WTC11 (cell line): ENCODE results near the gene STX18. TPM values are rescaled to one million over a fixed set of nuclear protein-coding genes. Genes with fewer than 3 reads are reported as not detected.

Source experiments
- ATAC-seq: fragments of 200-7000 bp; cut with Tn5 transposase; 2 replicates; pipeline ENCODE4 v1.10.0; 2021; ENCODE audit warnings: mild to moderate bottlenecking, moderate library complexity
- CTCF ChIA-PET: fragments of 300-600 bp; sonication (Branson Sonifier 250); formaldehyde crosslinking; loops from one replicate; lab custom pipeline; 2021; ENCODE audit warnings: antibody characterized with exemption; lab: Charles Lee
- POLR2A ChIA-PET: fragments of 350-600 bp; sonication (Branson Sonifier 250); formaldehyde crosslinking; loops from one replicate; lab custom pipeline; 2021; ENCODE audit warnings: antibody characterized with exemption; lab: Charles Lee
- DNase-seq: peaks from one replicate; pipeline ENCODE4 v3.0.0; 2021; ENCODE audit warnings: low spot score
- H3K27ac Mint-ChIP-seq: 2 replicates; pipeline ENCODE4 v1.8.0; 2021; ENCODE audit warnings: mixed read lengths
- H3K27me3 Mint-ChIP-seq: 2 replicates; pipeline ENCODE4 v1.8.0; 2021; ENCODE audit warnings: low read depth, mild to moderate bottlenecking, moderate library complexity, mixed read lengths
- H3K36me3 Mint-ChIP-seq: 2 replicates; pipeline ENCODE4 v1.8.0; 2021; ENCODE audit warnings: mixed read lengths
- H3K4me1 Mint-ChIP-seq: 2 replicates; pipeline ENCODE4 v1.8.0; 2022; ENCODE audit warnings: mixed read lengths
- H3K4me3 Mint-ChIP-seq: 2 replicates; pipeline ENCODE4 v1.8.0; 2021; ENCODE audit warnings: mild to moderate bottlenecking, moderate library complexity, mixed read lengths
- H3K9me3 Mint-ChIP-seq: 2 replicates; pipeline ENCODE4 v1.8.0; 2021; ENCODE audit warnings: mixed read lengths
- ARID4B ChIP-seq: sonication (generic); formaldehyde crosslinking; IDR thresholded peaks from 2 replicates; pipeline ENCODE4 v1.8.0; 2023; ENCODE audit warnings: missing genetic modification reagents, mild to moderate bottlenecking, borderline replicate concordance
- CBFB ChIP-seq: sonication (generic); formaldehyde crosslinking; IDR thresholded peaks from 2 replicates; pipeline ENCODE4 v1.8.1; 2022; ENCODE audit warnings: mild to moderate bottlenecking, low read depth, missing genetic modification reagents
- CTCF ChIP-seq: fragments of 200-600 bp; IDR thresholded peaks from 2 replicates; pipeline ENCODE4 v1.8.0; 2022; ENCODE audit warnings: antibody characterized with exemption
- E2F5 ChIP-seq: sonication (generic); formaldehyde crosslinking; IDR thresholded peaks from 2 replicates; pipeline ENCODE4 v1.8.1; 2022; ENCODE audit warnings: mild to moderate bottlenecking, moderate library complexity, missing genetic modification reagents
- ERG ChIP-seq: fragments of 250-450 bp; sonication (Bioruptor Pico); IDR thresholded peaks from 2 replicates; pipeline ENCODE4 v1.8.0; 2021; ENCODE audit warnings: mild to moderate bottlenecking
- FOXJ3 ChIP-seq: sonication (generic); formaldehyde crosslinking; IDR thresholded peaks from 2 replicates; pipeline ENCODE4 v1.9.0; 2021; ENCODE audit warnings: missing genetic modification reagents, mild to moderate bottlenecking, borderline replicate concordance
- GTF2I ChIP-seq: fragments of 250-450 bp; sonication (Bioruptor Pico); conservative IDR thresholded peaks from 2 replicates; pipeline ENCODE4 v1.4.0; 2021; ENCODE audit warnings: mild to moderate bottlenecking
- IRF2 ChIP-seq: sonication (generic); formaldehyde crosslinking; IDR thresholded peaks from 2 replicates; pipeline ENCODE4 v1.8.0; 2022; ENCODE audit warnings: low read depth, missing genetic modification reagents, borderline replicate concordance
- MAX ChIP-seq: sonication (generic); formaldehyde crosslinking; IDR thresholded peaks from 2 replicates; pipeline ENCODE4 v1.8.0; 2022; ENCODE audit warnings: mild to moderate bottlenecking, missing genetic modification reagents
- MXD4 ChIP-seq: fragments of 250-450 bp; sonication (Bioruptor Pico); IDR thresholded peaks from 2 replicates; pipeline ENCODE4 v1.8.0; 2021; ENCODE audit warnings: mild to moderate bottlenecking, moderate library complexity, borderline replicate concordance
- NFYB ChIP-seq: sonication (generic); formaldehyde crosslinking; conservative IDR thresholded peaks from 2 replicates; pipeline ENCODE4 v1.8.0; 2022; ENCODE audit warnings: low read depth, missing genetic modification reagents
- PREB ChIP-seq: sonication (generic); formaldehyde crosslinking; IDR thresholded peaks from 2 replicates; pipeline ENCODE4 v1.8.1; 2022; ENCODE audit warnings: mild to moderate bottlenecking, missing genetic modification reagents, moderate library complexity, borderline replicate concordance
- RORB ChIP-seq: fragments of 250-450 bp; sonication (Bioruptor Pico); IDR thresholded peaks from 2 replicates; pipeline ENCODE4 v1.9.0; 2021; ENCODE audit warnings: mild to moderate bottlenecking
- TCF7 ChIP-seq: sonication (generic); formaldehyde crosslinking; IDR thresholded peaks from 2 replicates; pipeline ENCODE4 v1.8.0; 2022; ENCODE audit warnings: mild to moderate bottlenecking, low read depth, missing genetic modification reagents, moderate library complexity
- TEAD1 ChIP-seq: sonication (generic); formaldehyde crosslinking; IDR thresholded peaks from 2 replicates; pipeline ENCODE4 v1.8.0; 2022; ENCODE audit warnings: mild to moderate bottlenecking, missing genetic modification reagents
- TEAD4 ChIP-seq: sonication (generic); formaldehyde crosslinking; IDR thresholded peaks from 2 replicates; pipeline ENCODE4 v1.8.0; 2022; ENCODE audit warnings: mild to moderate bottlenecking, missing genetic modification reagents
- ZNF121 ChIP-seq: sonication (generic); formaldehyde crosslinking; IDR thresholded peaks from 2 replicates; pipeline ENCODE4 v1.8.0; 2023; ENCODE audit warnings: missing genetic modification reagents
- ZNF138 ChIP-seq: sonication (generic); formaldehyde crosslinking; conservative IDR thresholded peaks from 2 replicates; pipeline ENCODE4 v1.8.1; 2022; ENCODE audit warnings: mild to moderate bottlenecking, moderate library complexity, missing genetic modification reagents
- ZNF232 ChIP-seq: sonication (generic); formaldehyde crosslinking; IDR thresholded peaks from 2 replicates; pipeline ENCODE4 v1.8.0; 2022; ENCODE audit warnings: mild to moderate bottlenecking, missing genetic modification reagents
- ZNF416 ChIP-seq: fragments of 250-450 bp; sonication (Bioruptor Pico); IDR thresholded peaks from 2 replicates; pipeline ENCODE4 v1.9.0; 2021; ENCODE audit warnings: mild to moderate bottlenecking, inconsistent platforms
- ZNF423 ChIP-seq: fragments of 250-450 bp; sonication (Bioruptor Pico); IDR thresholded peaks from 2 replicates; pipeline ENCODE4 v2.1.2; 2022; ENCODE audit warnings: mild to moderate bottlenecking, moderate library complexity
- ZNF512 ChIP-seq: sonication (generic); formaldehyde crosslinking; IDR thresholded peaks from 2 replicates; pipeline ENCODE4 v1.8.1; 2022; ENCODE audit warnings: missing genetic modification reagents, borderline replicate concordance
- total RNA-seq: library from RNA; stranded (reverse); gene quantifications from 3 replicates; pipeline ENCODE4 v1.2.3, GENCODE V29; 2021
- TF ChIP-seq, protein P1 (sequence below): sonication (generic); formaldehyde crosslinking; IDR thresholded peaks from 2 replicates; pipeline ENCODE4 v1.8.0; 2023; ENCODE audit warnings: missing genetic modification reagents
- TF ChIP-seq, protein P2 (sequence below): sonication (generic); formaldehyde crosslinking; conservative IDR thresholded peaks from 2 replicates; pipeline ENCODE4 v1.8.1; 2022; ENCODE audit warnings: mild to moderate bottlenecking, missing genetic modification reagents

STX18 gene
- total RNA-seq, 1 experiment from 2014 or later, result 16.9 TPM

DNA sequence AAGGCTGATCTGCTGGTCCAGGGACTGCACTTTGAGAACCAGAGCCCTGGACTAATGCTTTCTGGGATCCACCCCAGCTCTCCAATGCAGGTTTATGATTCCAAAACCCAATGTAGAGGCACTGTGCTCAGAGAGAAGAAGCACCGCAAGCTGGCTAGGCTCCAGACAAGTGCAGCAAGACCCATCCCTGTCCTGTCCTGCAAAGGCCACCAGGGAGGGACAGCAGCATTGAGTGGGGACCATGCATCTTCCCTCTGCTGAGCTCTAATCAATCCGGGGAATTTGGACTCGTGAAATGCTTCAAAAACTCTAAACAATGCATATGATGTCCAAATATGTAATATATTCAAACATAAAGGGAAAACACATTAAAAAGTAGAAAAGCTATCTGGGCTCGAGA is 165.8 kb downstream of the STX18 start:
- ATAC-seq, result no peak
- ChIA-PET CTCF (interaction anchor here (0.8 to 1.1 kb wide), 2 partner anchors 9 to 50 kb away, joined by 3 to 10 read pairs; no protein-coding TSS in a partner anchor), POLR2A (no interaction called here)
- no peak for TF ChIP-seq ZNF232 (CRISPR knock-in tag)
- no peak for TF ChIP-seq CBFB
- TF ChIP-seq, protein P1, sequence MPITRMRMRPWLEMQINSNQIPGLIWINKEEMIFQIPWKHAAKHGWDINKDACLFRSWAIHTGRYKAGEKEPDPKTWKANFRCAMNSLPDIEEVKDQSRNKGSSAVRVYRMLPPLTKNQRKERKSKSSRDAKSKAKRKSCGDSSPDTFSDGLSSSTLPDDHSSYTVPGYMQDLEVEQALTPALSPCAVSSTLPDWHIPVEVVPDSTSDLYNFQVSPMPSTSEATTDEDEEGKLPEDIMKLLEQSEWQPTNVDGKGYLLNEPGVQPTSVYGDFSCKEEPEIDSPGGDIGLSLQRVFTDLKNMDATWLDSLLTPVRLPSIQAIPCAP, result no peak
- TF ChIP-seq IRF2, result no peak
- no peak for TF ChIP-seq ZNF416 (CRISPR knock-in tag)
- no peak for TF ChIP-seq TEAD4 (CRISPR knock-in tag)
- no peak for TF ChIP-seq MAX (CRISPR knock-in tag)
- TF ChIP-seq MXD4 (CRISPR knock-in tag), result no peak
- TF ChIP-seq PREB (CRISPR knock-in tag), result no peak
- no peak for TF ChIP-seq ZNF512 (CRISPR knock-in tag)
- no peak for TF ChIP-seq TCF7 (CRISPR knock-in tag)
- no peak for TF ChIP-seq RORB (CRISPR knock-in tag)
- TF ChIP-seq ERG, result no peak
- TF ChIP-seq ZNF423 (CRISPR knock-in tag), result no peak
- TF ChIP-seq ZNF121 (CRISPR knock-in tag), result no peak
- Mint-ChIP-seq H3K9me3 (peaks cover 9% of the 10 kb centered on the region), H3K27ac (no peak overlapping the region), H3K4me3 (no peak overlapping the region), H3K36me3 (no peaks in the 10 kb centered on the region), H3K4me1 (peaks cover 12% of the 10 kb centered on the region), H3K27me3 (peaks cover 22% of the 10 kb centered on the region)
- DNase-seq, result no peak

- TF ChIP-seq TEAD1 (CRISPR knock-in tag) (no peak), E2F5 (CRISPR knock-in tag) (no peak), CTCF (no peak), ZNF138 (no peak), ARID4B (CRISPR knock-in tag) (no peak), NFYB (CRISPR knock-in tag) (no peak), GTF2I (CRISPR knock-in tag) (no peak), FOXJ3 (CRISPR knock-in tag) (no peak)
- TF ChIP-seq, protein P2, sequence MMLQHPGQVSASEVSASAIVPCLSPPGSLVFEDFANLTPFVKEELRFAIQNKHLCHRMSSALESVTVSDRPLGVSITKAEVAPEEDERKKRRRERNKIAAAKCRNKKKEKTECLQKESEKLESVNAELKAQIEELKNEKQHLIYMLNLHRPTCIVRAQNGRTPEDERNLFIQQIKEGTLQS (CRISPR knock-in tag), result no peak
- CTCF ChIA-PET, result interaction anchor here (0.5 to 1.4 kb wide), 2 partner anchors 10 to 44 kb away, joined by 3 to 7 read pairs; no protein-coding TSS in a partner anchor
- Mint-ChIP-seq H3K27me3 (peaks cover 17% of the 10 kb centered on the region), H3K27ac (no peak overlapping the region), H3K36me3 (no peaks in the 10 kb centered on the region), H3K4me3 (no peak overlapping the region), H3K4me1 (peaks cover 3% of the 10 kb centered on the region), H3K9me3 (peaks cover 9% of the 10 kb centered on the region)
- no peak for DNase-seq
- ATAC-seq, result no peak
- POLR2A ChIA-PET, result no interaction called here
Observed at GRCh38 chr4:4374388-4375098, 167.3 kb downstream of the STX18 start.
